DND-41 (cell line): ENCODE data around the gene SUSD5.

ENCODE experiments used
- EZH2 ChIP-seq: IDR thresholded peaks from 3 replicates; pipeline ENCODE4 v1.6.1; 2012; ENCODE audit warnings: borderline replicate concordance, low read depth, mild to moderate bottlenecking, moderate library complexity, low read length, inconsistent platforms; ENCODE audit not compliant: severe bottlenecking
- TF ChIP-seq, protein P1 (sequence below): IDR thresholded peaks from 2 replicates; pipeline ENCODE4 v1.5.1; 2012; ENCODE audit warnings: borderline replicate concordance, low read length, moderate library complexity, mild to moderate bottlenecking; ENCODE audit not compliant: poor library complexity, severe bottlenecking; ENCODE audit errors: extremely low read depth

DNA sequence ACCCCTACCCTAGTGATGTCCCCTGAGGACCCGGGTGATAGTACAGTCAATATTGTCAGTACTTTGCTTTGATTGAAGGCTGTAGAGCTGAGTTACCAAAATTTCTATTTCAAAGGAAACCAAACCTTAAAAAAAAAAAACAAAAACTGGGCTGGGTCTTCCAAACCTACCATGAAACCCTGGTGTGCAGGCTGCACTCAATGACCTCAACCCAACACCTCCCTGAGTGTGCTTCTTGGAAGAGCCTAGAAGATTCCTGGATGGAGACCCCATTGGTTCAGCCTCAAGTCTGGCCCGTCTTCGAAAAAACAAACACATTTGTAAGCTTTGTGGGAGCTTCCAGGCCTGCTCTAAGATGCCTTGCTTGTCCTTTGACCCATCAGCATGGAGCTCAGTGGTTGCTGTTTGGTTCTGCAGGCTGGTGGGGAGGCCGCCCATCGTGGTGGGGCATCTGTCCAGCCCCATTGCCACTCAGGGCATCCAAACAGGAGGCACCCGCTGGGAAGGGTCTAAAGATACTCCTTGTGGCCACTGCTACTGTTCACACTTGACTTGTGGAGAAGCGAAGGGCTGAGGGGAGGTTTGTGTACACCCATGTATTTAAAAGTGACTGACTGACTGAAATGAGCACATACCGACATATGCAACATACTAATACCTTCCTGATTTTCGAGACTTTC, 72.6 kb downstream of the SUSD5 start:
- TF ChIP-seq, protein P1, sequence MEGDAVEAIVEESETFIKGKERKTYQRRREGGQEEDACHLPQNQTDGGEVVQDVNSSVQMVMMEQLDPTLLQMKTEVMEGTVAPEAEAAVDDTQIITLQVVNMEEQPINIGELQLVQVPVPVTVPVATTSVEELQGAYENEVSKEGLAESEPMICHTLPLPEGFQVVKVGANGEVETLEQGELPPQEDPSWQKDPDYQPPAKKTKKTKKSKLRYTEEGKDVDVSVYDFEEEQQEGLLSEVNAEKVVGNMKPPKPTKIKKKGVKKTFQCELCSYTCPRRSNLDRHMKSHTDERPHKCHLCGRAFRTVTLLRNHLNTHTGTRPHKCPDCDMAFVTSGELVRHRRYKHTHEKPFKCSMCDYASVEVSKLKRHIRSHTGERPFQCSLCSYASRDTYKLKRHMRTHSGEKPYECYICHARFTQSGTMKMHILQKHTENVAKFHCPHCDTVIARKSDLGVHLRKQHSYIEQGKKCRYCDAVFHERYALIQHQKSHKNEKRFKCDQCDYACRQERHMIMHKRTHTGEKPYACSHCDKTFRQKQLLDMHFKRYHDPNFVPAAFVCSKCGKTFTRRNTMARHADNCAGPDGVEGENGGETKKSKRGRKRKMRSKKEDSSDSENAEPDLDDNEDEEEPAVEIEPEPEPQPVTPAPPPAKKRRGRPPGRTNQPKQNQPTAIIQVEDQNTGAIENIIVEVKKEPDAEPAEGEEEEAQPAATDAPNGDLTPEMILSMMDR = no peak
- TF ChIP-seq EZH2 = no peak
